Activated naive CD8-positive, alpha-beta T cell treated with anti-CD3 and anti-CD28 coated beads, Interleukin-2, amount 50 U/mL, for 16 hours (primary cell): ENCODE results near the gene KCNMA1.

Source experiments
- DNase-seq: peaks from one replicate; pipeline ENCODE4 v3.0.0-alpha.2; 2020; ENCODE audit warnings: low read depth, low spot score

KCNMA1 gene

GRCh38 chr10:77634939-77635338 lies 2.7 kb downstream of the KCNMA1 start:
- no peak for DNase-seq

GRCh38 chr10:77633376-77633775 lies 4.2 kb downstream of the KCNMA1 start:
- DNase-seq: no peak

GRCh38 chr10:77631241-77631640 lies 6.4 kb downstream of the KCNMA1 start:
- DNase-seq: no peak

DNA sequence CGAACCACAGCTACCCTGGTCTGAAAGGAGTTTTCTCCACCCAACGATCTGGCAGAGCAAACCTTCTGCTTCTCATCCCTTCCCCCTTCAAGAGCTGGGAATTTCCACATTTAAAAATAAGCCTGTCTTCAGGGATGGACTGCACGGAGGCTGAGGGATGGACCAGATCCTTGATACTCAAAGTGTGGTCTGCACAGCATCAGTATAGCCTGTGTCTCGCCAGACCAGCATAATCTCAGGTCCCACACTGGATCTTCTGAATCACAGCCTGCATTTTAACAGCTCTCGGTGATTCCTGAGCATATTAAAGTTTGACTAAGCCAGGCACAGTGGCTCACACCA lies 7.1 kb downstream of the KCNMA1 start:
- DNase-seq: no peak

GRCh38 chr10:77629775-77630506 lies 7.7 kb downstream of the KCNMA1 start:
- DNase-seq: no peak

GRCh38 chr10:77628906-77629730 lies 8.5 kb downstream of the KCNMA1 start:
- no peak for DNase-seq

GRCh38 chr10:77626266-77626935 lies 11.2 kb downstream of the KCNMA1 start:
- DNase-seq: no peak

DNA sequence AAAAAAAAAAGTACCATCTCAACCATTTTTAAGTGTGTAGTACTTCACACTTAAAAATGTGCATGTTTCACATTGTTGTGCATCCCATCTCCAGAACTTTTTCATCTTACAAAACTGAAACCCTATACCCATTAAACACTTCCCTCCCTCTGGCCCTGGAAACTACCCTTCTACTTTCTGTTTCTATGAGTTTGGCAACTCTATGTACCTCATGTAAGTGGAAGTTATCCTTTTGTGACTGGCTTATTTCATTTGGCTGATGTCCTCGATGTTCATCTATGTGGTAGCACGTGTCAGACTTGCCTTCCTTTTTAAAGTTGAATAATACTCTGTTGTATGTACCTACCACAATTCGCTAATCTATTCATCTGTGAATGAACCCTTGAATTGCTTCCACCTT lies 12.2 kb downstream of the KCNMA1 start:
- DNase-seq: no peak

DNA sequence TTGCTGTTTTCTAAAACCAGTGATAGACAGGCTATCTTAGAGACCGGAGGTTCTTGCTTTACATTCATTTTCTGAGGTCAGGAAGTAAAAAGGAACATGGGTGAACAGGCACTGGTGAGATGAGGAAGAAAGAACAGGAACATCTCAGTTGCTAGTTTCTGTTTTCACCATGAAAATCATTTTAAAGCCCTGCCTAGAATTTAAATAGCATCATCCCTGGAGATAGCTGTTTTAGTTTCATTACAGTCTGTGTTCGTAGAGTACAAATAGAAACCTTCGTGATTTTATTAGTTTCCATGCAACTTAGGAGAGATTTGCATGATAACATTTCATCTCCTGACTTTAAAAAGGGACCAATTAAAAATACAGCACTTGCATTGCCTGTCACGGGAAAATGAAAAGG lies 14.7 kb downstream of the KCNMA1 start:
- DNase-seq: no peak

- no peak for DNase-seq
Observed at GRCh38 chr10:77620731-77621130, 16.9 kb downstream of the KCNMA1 start.

- no peak for DNase-seq
Observed at GRCh38 chr10:77619964-77620703, 17.5 kb downstream of the KCNMA1 start.

DNA sequence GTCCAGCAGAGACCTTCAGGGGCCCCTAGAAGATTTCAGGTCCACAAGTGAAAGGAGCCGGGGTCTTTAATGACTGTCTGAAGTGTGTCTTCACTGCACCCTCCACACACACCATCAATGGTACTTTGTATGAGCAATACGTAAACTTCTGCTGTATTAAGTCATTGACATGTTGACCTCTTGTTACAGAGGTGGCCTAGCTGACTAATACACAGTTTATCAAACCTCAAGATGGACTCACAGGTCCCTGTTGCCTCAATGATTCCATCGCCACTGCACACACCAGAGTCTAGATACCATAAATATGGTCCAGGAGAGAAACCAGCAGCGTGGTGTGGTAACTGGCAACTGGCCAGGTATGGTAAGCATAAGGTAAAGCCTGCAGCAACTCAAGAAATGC lies 19.5 kb downstream of the KCNMA1 start:
- no peak for DNase-seq

GRCh38 chr10:77616766-77617165 lies 20.8 kb downstream of the KCNMA1 start:
- no peak for DNase-seq

GRCh38 chr10:77614778-77615625 lies 22.6 kb downstream of the KCNMA1 start:
- DNase-seq: no peak

GRCh38 chr10:77613476-77614130 lies 24.0 kb downstream of the KCNMA1 start:
- DNase-seq: no peak

GRCh38 chr10:77611670-77612069 lies 25.9 kb downstream of the KCNMA1 start:
- no peak for DNase-seq

GRCh38 chr10:77611221-77611620 lies 26.4 kb downstream of the KCNMA1 start:
- DNase-seq: no peak

DNA sequence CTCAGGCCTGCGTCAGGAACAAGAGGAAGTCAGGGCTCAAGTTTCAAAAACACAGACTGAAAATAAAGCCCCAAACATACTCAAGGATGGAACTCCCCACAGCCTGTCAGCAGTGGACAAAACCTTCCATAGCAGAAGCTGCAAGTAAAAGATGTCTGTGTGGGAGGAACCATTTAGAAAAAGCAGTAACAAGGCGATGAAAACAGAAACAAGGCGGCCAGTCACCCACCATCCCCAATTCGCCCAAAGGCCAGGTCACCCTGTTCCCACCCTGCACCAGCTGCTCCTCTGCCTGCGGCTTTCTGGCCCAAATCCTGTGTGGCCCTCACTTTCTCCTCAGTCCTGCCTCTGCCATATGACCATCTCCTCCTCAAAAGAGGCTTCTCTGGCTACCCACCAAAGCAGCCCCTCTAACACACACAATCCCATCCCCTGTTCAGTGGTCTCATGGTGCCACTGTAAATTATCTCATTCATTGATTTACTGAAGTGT lies 27.8 kb downstream of the KCNMA1 start:
- DNase-seq: no peak

GRCh38 chr10:77608281-77608680 lies 29.3 kb downstream of the KCNMA1 start:
- no peak for DNase-seq

DNA sequence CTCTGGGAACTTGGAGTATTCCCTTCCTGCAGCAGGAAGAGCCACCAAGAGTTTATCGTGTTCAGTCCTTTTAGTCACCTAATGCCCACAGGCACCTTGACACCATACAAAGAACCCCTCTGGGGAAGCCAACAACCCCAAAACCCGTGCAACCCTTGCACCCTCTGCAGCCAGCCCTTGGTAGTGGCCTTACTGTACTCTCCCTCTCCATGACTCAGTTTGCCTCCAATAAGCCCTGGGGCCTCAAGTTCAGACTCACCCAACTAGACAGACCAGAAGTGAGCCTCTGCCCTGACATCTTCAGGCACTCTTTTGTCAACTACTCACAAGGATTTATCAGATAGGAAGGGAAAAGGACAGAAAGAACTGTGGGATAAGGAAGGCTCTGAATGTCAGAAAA lies 30.9 kb downstream of the KCNMA1 start:
- no peak for DNase-seq
